T follicular helper cell (primary cell): ENCODE results near the gene ACACB.

ENCODE experiments used
- DNase-seq: peaks from one replicate; pipeline ENCODE4 v3.0.0-alpha.2; 2020; ENCODE audit warnings: low read depth

The ACACB gene

GRCh38 chr12:109110988-109111495, 5.3 kb upstream of the ACACB start:
- peak; percentile 17 for DNase-seq

GRCh38 chr12:109112720-109113465, 3.5 kb upstream of the ACACB start:
- no peak for DNase-seq

DNA sequence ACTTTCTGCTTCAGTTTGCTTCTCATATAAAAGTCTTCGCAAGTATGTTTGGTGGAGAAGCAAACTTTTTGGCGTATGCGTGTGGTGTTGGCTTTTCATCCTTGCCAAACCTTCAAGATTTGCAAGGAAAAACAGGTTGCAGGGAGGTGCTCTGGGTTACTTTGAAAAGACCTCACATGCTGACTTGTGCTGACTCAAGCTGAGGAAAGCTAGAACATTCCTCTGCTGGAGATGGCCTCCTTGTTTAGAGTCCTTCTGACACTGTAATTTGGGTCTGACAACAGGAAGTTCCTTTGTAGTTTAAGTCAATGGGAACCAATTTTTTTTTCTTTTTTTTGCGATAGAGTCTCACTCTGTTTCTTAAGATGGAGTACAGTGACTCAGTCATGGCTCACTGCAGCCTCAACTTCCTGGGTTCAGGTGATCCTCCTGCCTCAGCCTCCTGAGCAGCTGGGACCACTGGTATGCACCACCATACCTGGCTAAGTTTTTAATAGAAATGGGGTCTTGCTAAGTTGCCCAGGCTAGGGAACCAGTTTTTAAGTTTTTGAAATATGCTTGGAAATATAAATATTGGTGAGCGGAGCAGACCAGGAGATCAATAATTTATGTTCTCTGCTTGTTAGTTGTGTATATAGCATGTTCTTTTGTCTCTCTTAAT, 2.6 kb upstream of the ACACB start:
- DNase-seq: no peak

DNA sequence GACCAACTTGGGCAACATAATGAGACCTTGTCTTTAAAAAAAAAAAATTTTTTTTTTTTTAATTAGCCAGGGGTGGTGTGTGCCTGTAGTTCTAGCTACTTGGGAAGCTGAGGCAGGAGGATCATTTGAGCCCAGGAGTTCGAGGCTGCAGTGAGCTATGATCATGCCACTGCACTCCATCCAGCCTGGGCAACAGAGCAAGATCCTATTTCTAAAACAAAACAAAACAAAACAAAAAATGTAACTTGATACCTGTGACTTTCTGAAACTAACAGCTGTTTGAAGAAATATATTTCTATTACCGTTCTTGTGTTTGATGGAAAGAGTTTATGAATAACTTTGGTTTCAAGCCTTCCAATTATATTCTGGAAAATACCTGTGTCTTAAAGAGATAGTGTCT, 1.7 kb upstream of the ACACB start:
- DNase-seq: no peak

DNA sequence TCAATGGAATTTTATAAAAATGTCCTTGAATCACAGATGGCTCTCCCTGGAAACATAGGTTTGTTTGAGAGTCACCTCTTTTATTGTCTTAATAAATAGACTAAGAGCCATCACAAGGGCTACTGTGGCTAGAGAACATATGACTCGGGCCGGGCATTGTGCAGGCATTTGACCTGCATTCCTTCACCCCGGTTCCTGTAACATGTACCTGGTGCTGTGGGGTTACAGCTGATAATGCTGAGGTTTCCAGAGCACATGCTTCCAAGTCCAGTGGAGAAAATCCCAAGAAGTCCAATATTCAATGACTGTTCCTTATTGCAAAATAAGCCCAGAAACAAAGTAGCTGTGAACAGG, 1.0 kb upstream of the ACACB start:
- no peak for DNase-seq

DNA sequence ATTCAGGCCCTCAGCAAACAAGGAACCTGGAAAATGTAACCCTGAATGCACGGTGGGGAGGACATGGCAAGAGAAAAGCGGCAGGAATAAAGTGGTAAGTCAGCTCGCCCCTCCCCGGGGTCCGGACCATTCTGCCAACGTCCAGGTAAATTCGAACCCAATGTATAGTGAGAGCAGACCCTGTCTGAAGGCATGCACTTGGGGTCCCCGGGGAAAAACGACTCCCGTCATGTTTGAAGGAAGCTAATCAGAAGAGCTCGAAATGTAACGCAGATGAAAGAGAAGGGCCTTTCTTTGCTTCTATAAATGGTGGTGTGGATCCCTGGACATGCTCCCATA, 193 bp downstream of the ACACB start:
- no peak for DNase-seq

GRCh38 chr12:109120095-109120494, 3.7 kb downstream of the ACACB start:
- no peak for DNase-seq

DNA sequence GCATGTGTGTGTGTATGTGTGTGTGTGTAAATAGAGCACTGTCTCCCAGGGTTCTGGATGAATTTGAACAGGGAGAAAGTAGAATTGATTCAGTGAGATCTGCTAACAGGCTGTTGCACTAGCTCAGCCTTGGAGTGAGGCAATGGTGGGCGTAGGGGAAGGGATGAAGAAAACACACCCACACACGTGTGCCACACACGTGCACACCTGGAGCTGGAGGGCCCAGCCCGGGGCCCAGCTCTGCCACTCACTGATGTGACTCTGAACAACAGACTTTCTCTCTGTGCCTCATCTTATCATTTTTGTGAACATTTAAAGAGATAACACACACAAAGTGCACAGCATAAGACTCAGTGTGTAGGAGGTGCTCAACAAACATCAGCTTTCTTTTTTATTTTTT, 4.2 kb downstream of the ACACB start:
- DNase-seq: no peak

- no peak for DNase-seq
Measured at GRCh38 chr12:109121346-109121880, 5.0 kb downstream of the ACACB start.

GRCh38 chr12:109124878-109125648, 8.7 kb downstream of the ACACB start:
- DNase-seq: no peak

DNA sequence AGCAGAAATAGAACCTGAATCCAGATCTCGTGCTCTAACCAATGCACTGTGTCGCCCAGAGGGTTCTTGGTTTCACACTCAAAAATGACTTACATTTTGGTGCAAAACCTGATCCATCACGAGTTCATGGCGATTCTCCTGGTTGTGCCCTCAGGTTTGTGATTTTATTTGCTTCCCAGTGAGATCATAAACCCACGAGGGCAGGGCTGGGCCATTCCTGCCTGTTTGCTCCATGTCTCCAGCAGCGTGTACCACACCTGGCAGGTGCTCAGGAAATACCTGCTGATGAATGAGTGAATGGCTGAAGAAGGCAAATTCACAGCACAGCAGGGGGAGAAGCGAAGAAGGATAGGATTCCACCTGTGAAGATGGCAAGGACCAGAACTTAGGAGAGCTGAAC, 9.4 kb downstream of the ACACB start:
- DNase-seq: no peak

DNA sequence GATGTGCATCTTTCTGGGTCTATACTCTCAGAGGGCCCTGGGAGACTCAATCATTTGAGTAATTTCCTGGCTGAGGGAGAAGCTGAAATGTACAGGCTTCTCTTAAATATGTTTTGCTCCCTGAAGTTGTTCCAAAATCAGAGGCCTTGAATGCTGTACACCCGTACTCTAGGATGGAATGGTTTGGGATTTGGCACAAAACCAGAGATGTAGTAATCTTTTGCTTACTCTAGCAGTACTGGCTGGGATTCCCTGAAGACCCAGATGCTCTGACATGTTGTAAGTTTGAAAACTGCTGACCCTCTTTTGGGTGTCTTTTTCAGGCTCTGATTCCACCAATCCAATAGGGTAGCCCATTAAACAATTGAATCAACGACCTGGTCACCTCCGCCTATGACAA, 10.4 kb downstream of the ACACB start:
- no peak for DNase-seq

DNA sequence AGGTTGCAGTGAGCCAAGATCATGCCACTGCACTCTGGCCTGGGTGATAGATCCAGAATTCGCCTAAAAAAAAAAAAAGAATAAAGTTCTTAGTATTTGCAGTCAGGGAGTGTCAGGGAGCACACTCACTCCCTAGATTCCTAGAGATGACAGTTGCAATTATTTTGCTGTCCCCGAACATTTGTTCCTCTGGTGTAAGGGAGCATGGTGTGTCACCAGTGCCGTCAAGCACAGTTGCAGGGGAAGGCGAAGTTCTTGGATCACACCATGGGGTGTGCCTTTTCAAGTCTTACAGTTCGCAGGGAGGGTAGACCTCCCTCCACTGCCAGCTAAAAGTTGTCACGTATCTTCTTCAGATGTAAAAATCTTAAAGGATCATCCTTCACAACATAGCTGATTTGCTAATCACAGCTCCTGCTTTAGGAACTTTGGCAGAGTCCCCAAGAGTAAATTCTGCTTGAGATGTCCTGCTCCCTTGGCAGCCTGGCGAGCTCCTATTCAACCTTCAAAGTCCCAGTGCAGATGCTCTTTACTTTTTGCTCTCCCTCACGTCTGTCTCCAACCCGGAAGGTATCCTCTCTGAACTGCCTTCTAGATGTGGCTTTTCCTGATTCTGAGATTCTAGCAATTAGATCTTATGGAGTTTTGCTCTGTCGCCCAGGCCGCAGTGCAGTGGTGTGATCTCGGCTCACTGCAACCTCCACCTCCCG, 11.3 kb downstream of the ACACB start:
- DNase-seq: no peak

DNA sequence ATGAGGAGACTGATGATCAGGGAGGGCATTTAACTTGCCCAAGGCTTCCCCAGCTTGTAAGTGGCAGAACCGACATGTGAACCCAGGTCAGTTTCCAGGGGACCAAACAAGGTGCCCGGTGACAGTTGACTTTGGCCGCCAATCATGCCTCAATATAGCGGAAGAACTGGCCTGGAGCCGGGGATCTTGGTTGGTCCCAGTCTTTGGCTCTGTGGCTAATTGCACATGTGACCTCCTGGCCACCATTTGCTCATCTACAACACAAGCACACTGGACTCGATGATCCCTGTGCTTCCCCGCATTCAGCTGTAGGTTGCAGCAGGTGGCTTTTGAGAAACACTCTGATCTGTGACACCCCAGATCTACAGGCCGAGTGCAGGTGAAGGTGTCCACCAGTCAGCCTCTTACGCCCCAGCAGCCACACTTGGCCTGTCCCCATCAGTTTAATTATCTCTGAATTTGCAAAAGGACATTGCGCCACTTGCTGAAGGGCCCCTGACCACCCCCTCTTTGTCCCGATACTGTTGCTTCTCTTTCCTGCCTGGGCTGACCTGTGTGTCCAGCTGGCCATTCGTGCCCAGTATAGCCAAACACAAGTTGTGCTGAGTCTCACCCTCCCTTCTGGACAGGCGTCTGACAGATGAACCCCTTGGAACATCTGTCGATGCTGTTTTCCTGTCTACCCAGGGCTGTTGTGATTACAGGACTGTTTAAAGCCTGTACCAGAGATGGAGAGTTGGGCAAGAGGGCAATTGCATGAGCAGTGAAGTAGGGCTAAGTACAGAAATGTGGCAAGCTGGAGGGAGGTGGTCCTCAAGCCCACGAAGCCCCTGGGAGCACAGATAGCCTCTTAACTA, 14.1 kb downstream of the ACACB start:
- DNase-seq: no peak

DNA sequence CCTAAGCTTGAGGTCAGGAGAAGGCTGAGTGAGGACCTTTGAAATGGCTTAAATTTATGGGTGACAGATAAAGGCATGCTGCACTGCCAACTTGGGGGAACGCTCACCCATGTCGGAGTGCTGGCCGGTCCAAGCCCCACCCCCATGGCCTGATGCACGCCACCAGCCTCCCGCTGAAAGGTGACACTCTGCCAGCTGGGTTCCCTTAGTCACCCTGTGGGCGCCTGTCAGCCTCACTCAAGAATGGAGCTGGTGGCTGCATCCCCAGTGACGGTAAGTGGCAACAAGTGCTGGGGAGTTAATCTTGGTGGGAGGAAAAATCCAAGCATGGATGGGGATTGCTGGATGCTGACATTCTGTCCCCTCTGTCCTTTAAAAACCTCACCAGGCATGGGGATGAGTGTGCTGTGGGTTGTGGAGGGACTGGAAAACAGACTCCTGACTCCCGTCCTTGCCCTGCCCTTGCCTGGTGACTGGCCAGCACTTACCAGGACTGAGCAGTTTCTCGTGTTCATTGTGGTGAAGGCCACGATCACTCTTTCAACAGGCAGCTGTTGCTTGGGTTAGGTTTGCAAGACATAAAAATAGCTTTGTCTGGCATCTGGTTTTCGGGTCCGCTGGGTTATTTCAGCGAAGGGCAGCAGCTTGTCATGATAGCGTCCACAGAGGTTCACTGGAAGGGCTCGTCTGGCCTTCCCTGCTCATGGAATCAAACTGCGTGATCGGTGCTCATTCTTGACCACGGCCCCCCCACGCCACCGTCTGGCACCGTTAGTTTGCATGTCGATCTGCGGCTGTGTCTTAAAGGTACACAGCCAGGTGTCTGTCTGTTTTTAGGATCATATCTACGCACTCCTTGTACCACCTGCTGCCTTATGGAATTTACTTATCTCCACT, 15.0 kb downstream of the ACACB start:
- no peak for DNase-seq

GRCh38 chr12:109134186-109134917, 18.0 kb downstream of the ACACB start:
- no peak for DNase-seq

- no peak for DNase-seq
Measured at GRCh38 chr12:109137055-109137454, 20.7 kb downstream of the ACACB start.

DNA sequence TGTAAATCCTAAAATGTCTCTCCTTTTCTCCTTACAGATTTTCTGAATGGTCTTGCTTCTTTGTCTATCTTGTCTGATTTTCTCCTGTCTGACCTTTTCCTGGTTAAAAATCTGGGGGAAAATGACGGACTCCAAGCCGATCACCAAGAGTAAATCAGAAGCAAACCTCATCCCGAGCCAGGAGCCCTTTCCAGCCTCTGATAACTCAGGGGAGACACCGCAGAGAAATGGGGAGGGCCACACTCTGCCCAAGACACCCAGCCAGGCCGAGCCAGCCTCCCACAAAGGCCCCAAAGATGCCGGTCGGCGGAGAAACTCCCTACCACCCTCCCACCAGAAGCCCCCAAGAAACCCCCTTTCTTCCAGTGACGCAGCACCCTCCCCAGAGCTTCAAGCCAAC, 23.0 kb downstream of the ACACB start:
- DNase-seq: no peak

- DNase-seq: no peak
Measured at GRCh38 chr12:109139791-109140190, 23.4 kb downstream of the ACACB start.
